NCI-H82 (cell line): ENCODE data around the gene CEBPE.
A peak's percentile ranks its signal among the peaks of the same experiment; 100 is the strongest.

Experiments
- DNase-seq: peaks from one replicate; lab custom pipeline; 2025; lab: John Stamatoyannopoulos, UW

Gene CEBPE

DNA sequence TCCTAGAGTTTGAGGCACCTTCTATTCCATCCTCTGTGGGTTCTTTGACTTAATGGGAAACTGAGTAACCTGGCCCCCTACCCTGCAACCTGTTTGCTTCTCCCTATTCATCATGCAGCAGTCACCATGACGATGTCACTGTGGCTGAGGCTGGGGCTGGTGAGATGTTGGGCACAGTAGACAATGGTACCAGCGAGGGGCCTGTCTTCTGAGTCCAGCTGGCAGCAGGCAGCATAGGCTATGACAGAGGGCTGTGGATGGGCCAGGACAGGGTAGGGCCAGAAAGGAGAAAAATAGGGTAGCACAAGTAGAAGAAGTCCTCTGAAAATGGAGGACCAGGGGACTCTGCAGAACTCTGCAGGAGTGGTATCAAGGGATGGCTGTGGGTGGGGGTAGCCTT lies 16.3 kb downstream of the CEBPE start:
- DNase-seq = no peak

DNA sequence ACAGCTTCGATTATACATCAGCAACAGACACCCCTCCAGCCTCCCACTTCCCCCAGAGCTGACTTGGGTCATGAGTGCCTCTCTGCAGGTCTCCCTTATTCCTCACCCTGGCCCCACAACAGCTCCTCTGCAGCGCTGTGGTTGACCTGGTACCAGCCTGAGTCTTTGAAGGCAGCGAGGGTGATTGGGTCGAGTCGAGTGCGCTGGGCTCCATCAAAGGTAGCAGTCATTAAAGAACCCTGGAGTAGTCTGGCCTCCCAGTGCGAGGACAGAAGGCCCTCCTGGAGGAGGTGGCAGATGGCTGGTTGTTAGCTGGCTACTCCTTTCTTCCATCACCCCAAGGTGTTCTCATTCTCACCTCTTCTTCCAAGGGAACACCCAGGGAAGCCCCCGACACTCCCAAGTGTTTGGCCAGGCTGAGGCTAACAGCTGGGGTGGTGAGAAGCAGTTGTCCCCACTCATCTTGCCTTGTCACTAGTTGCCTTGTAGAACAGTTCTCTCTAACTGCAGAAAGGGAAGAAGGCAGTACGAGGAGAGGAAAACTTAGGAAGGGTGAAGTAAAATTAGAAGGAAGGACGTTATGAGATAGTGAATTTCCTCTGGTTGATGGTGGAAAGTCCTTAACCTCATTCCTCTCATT lies 16.9 kb downstream of the CEBPE start:
- no peak for DNase-seq

- peak; percentile 72 for DNase-seq
Measured at GRCh38 chr14:23101213-23101970, 17.7 kb downstream of the CEBPE start.

GRCh38 chr14:23099212-23099861 lies 19.7 kb downstream of the CEBPE start:
- peak; percentile 61 for DNase-seq

DNA sequence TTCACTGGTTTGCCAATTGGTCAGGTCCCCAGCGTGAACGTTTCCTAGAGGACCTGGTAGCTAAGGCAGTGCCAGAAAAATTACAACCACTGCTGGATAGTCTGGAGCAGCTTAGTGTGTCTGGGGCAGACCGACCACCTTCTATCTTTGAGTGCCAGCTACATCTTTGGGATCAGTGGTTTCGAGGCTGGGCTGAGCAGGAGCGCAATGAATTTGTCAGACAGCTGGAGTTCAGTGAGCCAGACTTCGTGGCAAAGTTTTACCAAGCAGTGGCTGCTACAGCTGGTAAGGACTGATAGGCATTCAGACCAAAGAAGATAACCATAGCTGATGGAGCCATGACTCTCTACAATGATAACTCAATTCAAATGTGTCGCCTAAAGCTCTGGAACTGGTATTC lies 21.3 kb downstream of the CEBPE start:
- no peak for DNase-seq

- no peak for DNase-seq
Measured at GRCh38 chr14:23095196-23096108, 23.6 kb downstream of the CEBPE start, which contains the start of gene C14orf119. Gene C14orf119 (plus strand): TSS chr14:23095505. CDS start chr14:23097659, 2,154 bp downstream.

DNA sequence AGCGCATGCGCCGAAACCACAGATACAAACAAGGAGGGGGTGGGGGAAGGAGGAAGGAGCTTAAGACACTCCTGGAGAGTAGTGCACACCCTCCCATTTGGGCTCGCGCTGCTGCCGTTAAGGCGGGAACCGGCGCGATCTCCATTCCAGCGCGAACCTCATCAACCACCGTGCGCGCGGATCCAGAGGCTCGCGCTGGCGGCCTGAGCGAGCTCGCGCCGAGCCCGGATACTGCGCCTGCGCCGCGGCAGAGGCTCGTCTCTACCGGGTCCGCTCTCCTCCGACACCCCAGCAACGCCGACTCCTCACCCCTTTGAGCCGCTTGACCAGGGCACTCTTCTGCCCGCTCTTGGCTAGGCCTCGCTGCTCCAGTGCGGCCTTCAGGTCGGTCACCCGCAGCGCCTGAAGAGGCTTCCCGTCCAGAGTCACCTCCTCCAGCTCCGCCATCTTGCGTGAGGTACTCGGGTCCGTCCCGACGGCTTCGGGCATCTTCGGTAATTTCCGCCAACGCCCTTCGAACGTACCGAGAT lies 24.3 kb downstream of the CEBPE start, which contains the start of gene ACIN1:
ACIN1 (minus strand) TSS at position 471 of the 530 bp plus-strand sequence; CDS start at position 447, 24 bp downstream.
- DNase-seq = no peak

DNA sequence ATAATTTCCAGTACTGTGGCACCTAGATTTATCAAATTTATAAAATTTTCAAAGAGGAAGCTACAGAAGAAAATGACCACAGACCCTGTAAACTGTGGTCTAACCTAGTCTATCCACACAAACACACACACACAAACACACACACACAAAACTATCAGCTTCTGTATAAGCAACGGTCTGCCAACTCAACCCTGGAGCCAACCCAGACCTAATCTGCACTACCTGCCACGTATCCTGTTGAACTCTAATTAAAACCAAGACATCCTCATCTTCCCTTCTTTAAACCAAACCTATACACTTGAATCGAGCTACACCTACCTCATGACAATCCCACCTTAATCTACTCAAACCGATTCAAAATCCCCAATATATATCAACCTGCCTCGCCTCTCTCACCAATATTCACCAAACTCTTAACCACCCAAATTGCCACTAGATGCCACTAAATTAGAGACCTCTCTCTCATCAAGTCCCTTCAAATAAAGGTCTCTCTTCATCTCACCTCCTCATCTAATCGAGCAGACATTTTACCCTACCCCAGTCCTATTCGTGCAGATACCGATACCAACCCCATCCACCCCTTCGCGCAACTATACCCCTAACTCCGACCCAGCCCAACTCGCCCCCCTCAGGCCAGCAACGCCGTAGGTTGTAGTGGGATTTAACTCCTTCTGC lies 24.9 kb downstream of the CEBPE start:
- no peak for DNase-seq

- DNase-seq = no peak
Measured at GRCh38 chr14:23093526-23093925, 25.5 kb downstream of the CEBPE start.

DNA sequence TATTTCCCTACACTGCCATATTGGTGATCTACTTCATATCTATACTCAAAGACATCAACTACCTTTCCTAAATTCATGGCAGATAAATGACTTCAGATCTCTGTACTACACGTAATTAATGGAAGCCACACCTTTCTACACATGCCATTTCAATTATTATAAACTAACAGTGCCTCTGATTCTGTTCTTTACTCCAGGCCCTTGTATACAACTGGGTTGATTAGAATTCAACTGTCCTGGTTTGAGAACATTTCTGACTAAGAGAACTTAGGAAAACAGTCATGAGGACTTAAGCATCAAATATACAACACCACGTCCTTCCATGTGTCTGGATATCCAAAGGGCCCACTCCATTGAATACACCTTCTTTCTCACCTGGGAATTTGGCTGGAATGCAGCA lies 26.0 kb downstream of the CEBPE start:
- DNase-seq = no peak

- no peak for DNase-seq
Measured at GRCh38 chr14:23091294-23092225, 27.5 kb downstream of the CEBPE start.

DNA sequence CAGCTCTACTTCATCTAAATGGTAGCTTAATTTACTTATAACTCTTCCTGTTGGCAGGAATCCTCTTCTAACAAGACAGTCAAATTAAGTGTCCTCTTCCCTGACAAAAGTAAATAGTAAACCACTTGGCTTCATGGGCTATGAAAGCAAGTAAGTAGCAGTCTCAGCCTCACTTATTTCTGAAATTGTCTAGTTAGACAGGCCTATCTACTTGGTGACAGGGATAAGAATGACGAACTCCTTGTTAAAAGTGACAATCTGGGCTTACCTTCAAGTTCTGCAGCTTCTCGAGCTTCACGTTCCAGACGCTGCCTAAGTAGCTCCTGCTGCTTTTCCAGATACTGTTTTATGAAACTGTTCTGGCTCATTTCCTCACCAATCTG lies 28.8 kb downstream of the CEBPE start:
- DNase-seq = no peak

DNA sequence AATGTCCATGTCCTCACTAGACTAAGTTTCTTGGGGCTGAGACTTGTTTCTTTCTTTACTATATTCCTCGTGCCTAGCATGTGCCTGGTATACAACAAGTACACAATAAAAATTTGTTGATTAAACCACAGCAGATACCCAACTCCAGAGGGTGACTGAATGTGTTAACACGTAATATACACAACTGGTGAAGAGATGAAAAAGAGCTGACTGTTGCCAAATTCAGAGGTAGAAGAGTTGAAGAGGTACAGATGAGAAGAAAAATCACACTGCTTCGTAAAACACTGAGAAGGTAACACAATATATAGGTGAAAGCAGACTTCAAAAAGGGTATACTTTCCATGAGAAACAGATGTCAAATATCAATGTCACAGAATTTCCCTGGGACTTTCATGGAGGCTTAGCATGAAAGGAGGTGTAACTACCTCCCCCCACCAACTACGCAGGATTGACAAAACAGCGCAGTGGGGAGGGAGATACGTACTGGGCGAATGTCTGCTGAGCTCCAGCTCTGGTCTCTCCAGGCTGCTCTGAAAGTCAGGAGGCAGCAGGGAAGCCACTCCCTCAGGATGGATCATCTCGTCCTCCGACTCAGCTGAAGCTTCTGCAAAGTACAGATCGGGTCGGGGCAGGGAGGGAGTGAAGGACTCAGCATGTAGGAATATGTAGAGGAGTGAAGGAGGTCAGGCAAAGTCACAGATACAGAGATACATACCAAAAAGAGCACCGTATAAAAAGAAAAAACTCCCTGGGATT lies 29.4 kb downstream of the CEBPE start:
- DNase-seq = no peak

DNA sequence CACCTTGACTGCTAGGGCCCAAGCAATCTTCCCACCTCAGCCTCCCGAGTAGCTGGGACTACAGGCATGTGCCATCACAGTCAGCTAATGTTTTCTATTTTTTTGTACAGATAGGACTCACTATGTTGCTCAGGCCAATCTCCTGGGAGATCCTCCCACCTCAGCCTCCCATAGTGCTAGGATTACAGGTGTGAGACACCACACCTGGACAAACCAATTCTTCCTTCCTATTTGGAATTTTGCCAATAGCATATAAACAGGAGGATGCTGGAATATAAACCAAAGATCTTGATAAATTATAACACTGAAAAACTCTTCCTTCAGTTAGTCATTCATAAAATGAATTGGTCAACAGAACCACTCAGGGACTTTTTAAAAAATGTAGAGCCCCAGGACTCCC lies 32.5 kb downstream of the CEBPE start:
- DNase-seq = no peak

DNA sequence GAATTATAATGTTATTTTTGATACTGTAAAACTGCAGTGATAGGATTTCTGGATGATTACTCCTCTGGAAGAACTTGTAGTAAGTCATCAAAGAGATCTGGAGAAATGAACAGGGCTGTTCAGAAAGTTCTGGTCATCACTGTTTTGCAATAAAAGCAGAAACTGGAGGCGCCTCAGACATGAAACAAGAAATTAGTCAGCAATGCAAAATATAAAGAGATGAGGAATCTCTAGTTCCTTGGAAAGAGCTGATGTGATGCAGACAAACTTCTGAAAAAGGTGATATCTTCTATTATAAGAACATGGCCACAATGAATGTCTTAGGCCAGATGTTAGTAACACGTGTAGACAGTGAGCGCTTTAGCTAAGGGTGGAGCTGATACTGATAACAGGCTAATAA lies 33.6 kb downstream of the CEBPE start:
- no peak for DNase-seq

- no peak for DNase-seq
Measured at GRCh38 chr14:23080474-23080873, 38.6 kb downstream of the CEBPE start.

- no peak for DNase-seq
Measured at GRCh38 chr14:23079716-23080115, 39.3 kb downstream of the CEBPE start.

- no peak for DNase-seq
Measured at GRCh38 chr14:23078692-23079116, 40.4 kb downstream of the CEBPE start.

DNA sequence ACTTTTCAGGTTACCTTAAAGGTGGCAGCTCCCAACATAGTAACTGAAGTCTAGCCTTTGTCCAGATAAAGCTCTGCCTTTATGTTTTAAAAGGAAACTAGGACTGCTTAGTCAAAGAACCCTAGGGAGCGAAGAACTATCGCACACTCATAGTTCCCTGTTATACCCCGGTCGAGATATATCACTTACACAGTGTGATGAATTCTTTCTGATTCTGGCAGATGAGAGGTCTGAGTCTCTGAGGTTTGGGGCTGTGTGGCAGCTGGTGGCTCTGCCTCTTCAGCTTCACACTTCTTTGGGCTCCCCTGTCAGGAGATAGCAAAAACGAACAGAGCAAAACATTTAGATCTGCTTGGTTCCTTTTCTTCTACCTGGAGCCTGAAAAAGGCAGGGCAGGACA lies 41.1 kb downstream of the CEBPE start:
- DNase-seq = no peak
